ENCODE results near the gene CAMTA1.

Gene CAMTA1

GRCh38 chr1:7383671-7384520, 598.6 kb downstream of the CAMTA1 start:
- no peak for DNase-seq (ENCODE audit: low read depth)
- no peak for TF ChIP-seq CTCF (conservative IDR thresholded peaks at IDR 0.05; ENCODE audit: low read depth, low read length)
- H3K4me3 ChIP-seq (ENCODE audit: low read depth, low read length): no peak overlapping the region

- DNase-seq (ENCODE audit: low read depth): no peak
- no peak for TF ChIP-seq CTCF (conservative IDR thresholded peaks at IDR 0.05; ENCODE audit: low read depth, low read length)
- no peak overlapping the region for H3K4me3 ChIP-seq (ENCODE audit: low read depth, low read length)
Measured at GRCh38 chr1:7384679-7385078, 599.4 kb downstream of the CAMTA1 start.

GRCh38 chr1:7385471-7386225, 600.4 kb downstream of the CAMTA1 start:
- no peak overlapping the region for H3K4me3 ChIP-seq (ENCODE audit: low read depth, low read length)
- no peak for TF ChIP-seq CTCF (conservative IDR thresholded peaks at IDR 0.05; ENCODE audit: low read depth, low read length)
- DNase-seq (ENCODE audit: low read depth): no peak

GRCh38 chr1:7386226-7387052, 601.2 kb downstream of the CAMTA1 start:
- peak; percentile 16 for DNase-seq (ENCODE audit: low read depth)
- H3K4me3 ChIP-seq (ENCODE audit: low read depth, low read length): no peak overlapping the region
- no peak for TF ChIP-seq CTCF (conservative IDR thresholded peaks at IDR 0.05; ENCODE audit: low read depth, low read length)

GRCh38 chr1:7387053-7387927, 602.0 kb downstream of the CAMTA1 start:
- no peak for TF ChIP-seq CTCF (conservative IDR thresholded peaks at IDR 0.05; ENCODE audit: low read depth, low read length)
- no peak overlapping the region for H3K4me3 ChIP-seq (ENCODE audit: low read depth, low read length)
- no peak for DNase-seq (ENCODE audit: low read depth)

- DNase-seq (ENCODE audit: low read depth): no peak
- H3K4me3 ChIP-seq (ENCODE audit: low read depth, low read length): no peak overlapping the region
- TF ChIP-seq CTCF (conservative IDR thresholded peaks at IDR 0.05; ENCODE audit: low read depth, low read length): no peak
Measured at GRCh38 chr1:7388141-7388487, 602.9 kb downstream of the CAMTA1 start.

Data from choroid plexus epithelial cell (primary cell).